K562 (cell line): Measurements from ENCODE around the gene MRI1. TPM values are rescaled to one million over a fixed set of nuclear protein-coding genes. Genes with fewer than 3 reads are reported as not detected.

ENCODE experiments used
- FOXA1 ChIP-seq: fragments of 450-650 bp; IDR thresholded peaks from 2 replicates; pipeline ENCODE4 v1.6.1; 2016; ENCODE audit warnings: mild to moderate bottlenecking, borderline replicate concordance
- ILK ChIP-seq: fragments of 450-650 bp; IDR thresholded peaks from 2 replicates; pipeline ENCODE4 v1.6.1; 2016; ENCODE audit warnings: missing genetic modification characterization, low read depth, mild to moderate bottlenecking, missing compliant biosample characterization, moderate library complexity, borderline replicate concordance
- MGA ChIP-seq: fragments of 450-650 bp; IDR thresholded peaks from 2 replicates; pipeline ENCODE4 v1.6.1; 2016; ENCODE audit warnings: mild to moderate bottlenecking, moderate library complexity
- NCOR1 ChIP-seq: fragments of 450-650 bp; IDR thresholded peaks from 2 replicates; pipeline ENCODE4 v1.6.1; 2016; ENCODE audit warnings: mild to moderate bottlenecking, moderate library complexity
- NFE2 ChIP-seq: IDR thresholded peaks from 2 replicates; pipeline ENCODE4 v1.6.1; 2014; ENCODE audit warnings: antibody characterized with exemption, low read depth
- RERE ChIP-seq: sonication (generic); formaldehyde crosslinking; IDR thresholded peaks from 2 replicates; pipeline ENCODE4 v1.8.0; 2023; ENCODE audit warnings: missing genetic modification reagents, mild to moderate bottlenecking, borderline replicate concordance
- TRIM25 ChIP-seq: fragments of 450-650 bp; IDR thresholded peaks from 2 replicates; pipeline ENCODE4 v1.7.0; 2016; ENCODE audit warnings: borderline replicate concordance
- ZNF347 ChIP-seq: fragments of 450-650 bp; formaldehyde crosslinking; IDR thresholded peaks from 2 replicates; pipeline ENCODE4 v1.4.0; 2020; ENCODE audit warnings: low read depth, mild to moderate bottlenecking, moderate library complexity
- polyA plus RNA-seq, 8 experiments: library from polyadenylated mRNA; depleted of rRNA in 4 of 8; stranded (reverse) in 5 of 8; unstranded in 3 of 8; fragments of >200 nt; fragmentation: Nextera tagmentation in 2 of 8; fragmentation: Illumina TruSeq in 1 of 8; extraction: Ambion mirVana in 2 of 8; extraction: Trizol in 1 of 8; gene quantifications; 2 replicates each; pipeline versions ENCODE4 v1.2.1 to v1.2.3, GENCODE V29; 2011 to 2014; ENCODE audit warnings: inconsistent platforms in 1 of 8, missing spikeins in 1 of 8
- total RNA-seq, 7 experiments: library from RNA; depleted of rRNA in 6 of 7; stranded (reverse); fragments of >200 nt in 6 of 7; fragmentation: Illumina TruSeq in 2 of 7; extraction: Trizol in 2 of 7; gene quantifications; 2 replicates each; pipeline versions ENCODE4 v1.2.1 to v1.2.3, GENCODE V29; 2011 to 2021; ENCODE audit warnings: low replicate concordance in 1 of 7

The MRI1 gene
- total and polyA plus RNA-seq, 9 of the 15 experiments (the other 6 are each of a cell fraction or from before 2014, with no cell fraction given): 5.5 to 57.4 (median 28.2) TPM

GRCh38 chr19:13734751-13735150 is 29.6 kb upstream of the MRI1 start (continued):
- no peak for TF ChIP-seq TRIM25
- no peak for TF ChIP-seq ILK (tag)
- TF ChIP-seq NFE2: no peak
- no peak for TF ChIP-seq NCOR1
- TF ChIP-seq FOXA1: no peak
- TF ChIP-seq RERE: no peak
- TF ChIP-seq ZNF347 (CRISPR knock-in tag): no peak
- no peak for TF ChIP-seq MGA
